Measurements from ENCODE around the gene MOCS3. TPM values are rescaled to one million over a fixed set of nuclear protein-coding genes. Genes with fewer than 3 reads are reported as not detected.

MOCS3 gene
- total RNA-seq, 4 donors from 2014 or later, result 4.2 to 5.7 (median 5.6) TPM

DNA sequence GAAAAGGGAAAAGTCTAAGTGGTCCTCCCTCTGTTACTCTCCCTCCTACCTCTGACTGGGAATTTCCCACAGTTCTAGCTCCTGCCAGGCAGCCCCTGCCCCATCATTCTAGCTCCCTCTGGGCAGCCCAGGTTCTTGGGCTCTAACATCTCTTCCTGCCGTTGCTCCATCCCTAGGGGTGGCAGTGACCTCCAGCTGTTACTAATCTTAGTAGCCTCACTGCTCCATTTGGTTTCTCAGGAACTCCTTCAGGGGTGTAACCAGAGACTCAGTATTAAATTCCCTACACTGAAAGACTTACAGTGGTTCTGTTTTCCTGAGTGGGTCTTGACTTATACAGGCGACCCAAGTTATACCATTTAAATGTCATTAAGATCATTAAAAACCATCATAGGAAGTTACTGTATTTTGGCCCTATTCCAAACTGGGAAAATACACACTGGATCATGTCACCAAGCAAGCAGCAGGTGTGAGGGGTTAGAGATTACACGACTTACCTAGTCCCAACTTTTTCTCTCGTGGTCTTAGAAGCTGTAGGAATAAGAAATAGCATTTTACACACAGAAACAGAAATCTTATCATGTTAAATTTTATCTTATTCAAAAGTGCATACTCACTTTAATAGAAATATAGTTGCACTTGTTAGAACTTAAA is 10.4 kb upstream of the MOCS3 start:
- no peak for DNase-seq (ENCODE audit: low spot score in 2 of 2)
- no peaks in the 10 kb centered on the region for H3K27me3 ChIP-seq
- H3K4me3 ChIP-seq, result no peak overlapping the region
- no peak overlapping the region for H3K27ac ChIP-seq
- no peaks in the 10 kb centered on the region for H3K9me3 ChIP-seq
- peaks cover 3 to 94% (median 33%) of the 10 kb centered on the region in 3 donors for H3K36me3 ChIP-seq
- no peak for TF ChIP-seq EP300 (IDR thresholded peaks at IDR 0.05)
- TF ChIP-seq, protein P1, sequence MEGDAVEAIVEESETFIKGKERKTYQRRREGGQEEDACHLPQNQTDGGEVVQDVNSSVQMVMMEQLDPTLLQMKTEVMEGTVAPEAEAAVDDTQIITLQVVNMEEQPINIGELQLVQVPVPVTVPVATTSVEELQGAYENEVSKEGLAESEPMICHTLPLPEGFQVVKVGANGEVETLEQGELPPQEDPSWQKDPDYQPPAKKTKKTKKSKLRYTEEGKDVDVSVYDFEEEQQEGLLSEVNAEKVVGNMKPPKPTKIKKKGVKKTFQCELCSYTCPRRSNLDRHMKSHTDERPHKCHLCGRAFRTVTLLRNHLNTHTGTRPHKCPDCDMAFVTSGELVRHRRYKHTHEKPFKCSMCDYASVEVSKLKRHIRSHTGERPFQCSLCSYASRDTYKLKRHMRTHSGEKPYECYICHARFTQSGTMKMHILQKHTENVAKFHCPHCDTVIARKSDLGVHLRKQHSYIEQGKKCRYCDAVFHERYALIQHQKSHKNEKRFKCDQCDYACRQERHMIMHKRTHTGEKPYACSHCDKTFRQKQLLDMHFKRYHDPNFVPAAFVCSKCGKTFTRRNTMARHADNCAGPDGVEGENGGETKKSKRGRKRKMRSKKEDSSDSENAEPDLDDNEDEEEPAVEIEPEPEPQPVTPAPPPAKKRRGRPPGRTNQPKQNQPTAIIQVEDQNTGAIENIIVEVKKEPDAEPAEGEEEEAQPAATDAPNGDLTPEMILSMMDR (IDR thresholded peaks at IDR 0.05), result no peak
- no peak for TF ChIP-seq POLR2A (IDR thresholded peaks at IDR 0.05)
- no peaks in the 10 kb centered on the region for H3K4me1 ChIP-seq
- WGBS, 2 donors, result 84 to 85% methylated on average over 4 of the region's 4 CpGs

DNA sequence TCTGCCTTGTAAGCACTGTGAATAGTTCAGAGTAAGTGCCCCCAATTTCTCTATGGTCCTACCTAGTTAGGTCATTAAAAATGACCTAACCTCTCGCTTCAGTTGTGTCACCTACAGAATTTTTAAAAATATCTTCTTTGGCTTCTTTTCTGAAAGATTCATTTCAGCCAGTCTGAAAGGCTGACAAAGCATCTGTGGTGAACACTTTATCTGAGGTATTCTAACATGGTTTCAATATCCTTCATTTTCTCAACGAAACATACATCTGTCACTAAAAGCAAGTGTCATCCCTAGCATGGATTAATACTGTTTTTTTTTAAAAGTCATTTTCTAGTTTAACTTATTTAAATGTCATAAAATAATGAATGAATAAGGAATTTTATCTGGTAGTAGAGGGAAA is 5.4 kb upstream of the MOCS3 start:
- DNase-seq (ENCODE audit: low spot score in 2 of 2), result no peak
- Histone ChIP-seq H3K27ac (no peak overlapping the region), H3K4me3 (no peak overlapping the region), H3K36me3 (peaks cover 0 to 59% (median 4%) of the 10 kb centered on the region in 3 donors), H3K9me3 (no peaks in the 10 kb centered on the region), H3K4me1 (peaks cover 0 to 37% (median 10%) of the 10 kb centered on the region in 4 donors), H3K27me3 (no peaks in the 10 kb centered on the region)
- WGBS, 2 donors, result 92 to 93% methylated on average over 2 of the region's 2 CpGs
- TF ChIP-seq POLR2A (IDR thresholded peaks at IDR 0.05), result no peak

DNA sequence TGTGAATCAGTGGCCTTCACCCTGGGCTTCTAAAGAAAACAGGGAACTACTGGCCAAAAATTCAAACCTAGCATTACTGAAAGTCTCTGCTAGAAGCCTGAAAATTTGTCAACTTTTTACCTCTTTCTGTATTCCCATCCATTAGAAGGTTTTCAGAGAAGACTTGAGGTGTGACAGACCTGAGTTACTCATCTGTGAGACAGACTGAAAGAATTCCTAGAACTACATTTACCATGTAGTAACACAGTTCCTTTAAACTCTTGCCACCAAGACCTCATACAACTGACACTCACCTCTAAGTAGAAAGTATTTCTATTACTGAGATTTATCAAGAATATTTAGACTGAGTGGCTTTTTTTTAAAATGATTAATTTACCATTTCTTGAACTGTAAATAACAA is 4.8 kb upstream of the MOCS3 start:
- H3K27me3 ChIP-seq, result no peaks in the 10 kb centered on the region
- TF ChIP-seq EP300 (IDR thresholded peaks at IDR 0.05) (no peak), POLR2A (IDR thresholded peaks at IDR 0.05) (no peak)
- TF ChIP-seq, protein P1 (IDR thresholded peaks at IDR 0.05), result no peak
- DNase-seq (ENCODE audit: low spot score in 2 of 2), result no peak
- peaks cover 0 to 52% (median 4%) of the 10 kb centered on the region in 3 donors for H3K36me3 ChIP-seq
- H3K4me1 ChIP-seq, result peaks cover 0 to 37% (median 10%) of the 10 kb centered on the region in 4 donors
- H3K9me3 ChIP-seq, result no peaks in the 10 kb centered on the region
- H3K4me3 ChIP-seq, result no peak overlapping the region
- no peak overlapping the region for H3K27ac ChIP-seq

DNA sequence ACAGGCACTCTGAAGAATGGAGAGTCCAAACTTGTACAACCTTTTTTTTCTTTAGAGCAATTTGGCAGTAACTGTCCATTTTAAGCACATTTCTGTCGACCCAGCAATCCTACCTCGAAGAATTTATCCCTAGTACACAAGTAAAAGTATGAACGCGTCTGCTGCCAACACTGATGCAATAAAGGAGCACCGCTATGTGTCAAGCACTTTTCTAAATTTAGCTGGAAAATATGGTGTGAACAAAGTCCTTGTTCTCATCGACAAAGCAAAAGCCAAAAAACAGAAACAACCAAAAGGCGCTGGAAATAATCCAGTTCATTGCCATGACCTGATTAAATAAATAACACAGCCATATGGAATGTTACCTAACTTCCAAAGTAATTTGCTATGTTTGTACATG is 1.3 kb upstream of the MOCS3 start:
- TF ChIP-seq POLR2A (IDR thresholded peaks at IDR 0.05) (no peak), EP300 (IDR thresholded peaks at IDR 0.05) (no peak)
- TF ChIP-seq, protein P1 (IDR thresholded peaks at IDR 0.05), result no peak
- Histone ChIP-seq H3K27ac (peak overlapping the region in 1 of 4 donors; percentile 89), H3K4me1 (peaks cover 2 to 64% (median 21%) of the 10 kb centered on the region in 4 donors)

DNA sequence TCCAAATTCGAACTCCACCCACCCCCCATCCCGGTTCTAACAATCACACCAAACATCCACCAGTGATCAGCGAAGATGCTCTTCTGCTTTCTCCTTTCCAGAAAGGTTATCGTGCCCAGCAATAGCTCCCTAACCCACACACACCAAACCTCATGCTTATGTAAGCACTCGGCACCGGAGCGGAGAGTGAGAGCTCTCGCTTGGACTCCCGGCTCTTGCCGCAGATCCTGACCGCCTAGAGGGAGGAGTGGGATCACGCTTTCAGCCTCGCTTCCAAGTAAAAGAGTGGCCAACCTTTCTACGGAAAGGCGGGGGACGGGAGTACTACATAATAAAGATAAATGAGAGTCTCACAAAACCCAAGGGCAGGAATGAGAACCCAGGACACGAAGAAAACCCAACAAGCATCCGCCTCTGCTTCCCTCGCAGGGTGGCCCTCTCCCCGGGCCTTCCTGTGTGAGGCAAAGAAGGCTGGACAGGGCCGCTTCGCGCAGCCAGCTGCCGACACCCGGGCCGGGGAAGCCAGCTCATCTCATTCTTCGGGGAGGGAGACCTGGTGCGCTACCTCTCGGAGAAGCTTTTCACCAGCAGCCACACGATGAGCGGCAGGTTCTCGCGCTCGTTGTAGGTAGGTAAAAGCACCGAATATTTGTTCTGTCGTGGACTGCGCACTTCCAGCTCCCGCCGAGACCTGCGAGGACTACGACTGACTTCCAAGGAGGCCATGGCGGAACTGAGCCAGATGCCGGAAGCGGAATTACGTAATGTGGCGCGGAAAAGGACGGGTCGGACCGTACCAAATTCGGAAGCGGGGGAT is 612 bp upstream of the MOCS3 start, which contains the start of gene DPM1:
Gene DPM1, minus strand, starts transcription at position 735 of the 817 bp plus-strand sequence. Its CDS starts 9 bp downstream, at position 726.
- Histone ChIP-seq H3K4me1 (peaks cover 2 to 64% (median 21%) of the 10 kb centered on the region in 4 donors), H3K4me3 (peak within 1 kb of the TSS; percentile 89 to 98 (median 93)), H3K36me3 (peaks cover 0 to 38% (median 0%) of the 10 kb centered on the region in 3 donors), H3K27me3 (no peaks in the 10 kb centered on the region), H3K9me3 (no peaks in the 10 kb centered on the region), H3K27ac (peak within 1 kb of the TSS; percentile 88 to 95 (median 90))
- peak in 1 of 2 donors; percentile 99 for TF ChIP-seq EP300 (IDR thresholded peaks at IDR 0.05)
- peak; percentile 57 to 86 for TF ChIP-seq POLR2A (IDR thresholded peaks at IDR 0.05)
- TF ChIP-seq, protein P1 (IDR thresholded peaks at IDR 0.05), result no peak
- WGBS, 2 donors, result 1% methylated on average over 47 to 52 of the region's 52 CpGs
- peak; percentile 66 to 90 for DNase-seq (ENCODE audit: low spot score in 2 of 2)

More for the DNA sequence above, 1.3 kb upstream of the MOCS3 start:
- WGBS, 2 donors, result 17 to 26% methylated on average over 7 of the region's 7 CpGs
- Histone ChIP-seq H3K4me3 (peak overlapping the region; percentile 89 to 98 (median 93)), H3K9me3 (no peaks in the 10 kb centered on the region), H3K36me3 (peaks cover 0 to 35% (median 0%) of the 10 kb centered on the region in 3 donors), H3K27me3 (no peaks in the 10 kb centered on the region)
- no peak for DNase-seq (ENCODE audit: low spot score in 2 of 2)
